K562 (cell line): ENCODE data around the gene FKRP. TPM values are rescaled to one million over a fixed set of nuclear protein-coding genes. Genes with fewer than 3 reads are reported as not detected.

Experiments used
- ATAC-seq: fragments of 200-7000 bp; cut with Tn5 transposase; 3 replicates; pipeline ENCODE4 v1.9.1; 2020; ENCODE audit warnings: moderate library complexity
- BruUV-seq: library from RNA; stranded (reverse); fragments of 400-500 nt; replicated peaks from 2 replicates; lab custom pipeline; 2021; lab: Mats Ljungman, UMichigan
- CTCF ChIA-PET: fragments of 300-600 bp; formaldehyde crosslinking; extraction: SDS; loops from one replicate; lab custom pipeline; 2021; ENCODE audit warnings: low intra/inter-chr PET ratio; lab: Yijun Ruan, JAX
- POLR2A ChIA-PET: fragments of 300-600, 350-650 bp; sonication (Branson Sonifier 250); formaldehyde crosslinking; extraction: SDS; loops from one replicate; lab custom pipeline; 2021; ENCODE audit warnings: antibody characterized with exemption, inconsistent platforms; lab: Yijun Ruan, JAX
- DNase-seq, 4 experiments: peaks; one replicate each; pipeline versions ENCODE4 v3.0.0 to v3.0.0-alpha.2; 2011 to 2018; ENCODE audit warnings: low spot score in 3 of 4, mixed read lengths in 3 of 4; ENCODE audit errors: extremely low read depth in 1 of 4
- FAIRE-seq: peaks from 2 replicates; lab custom pipeline; 2011; peaks lifted over from hg19 to GRCh38; lab: Jason Lieb, UNC
- H2AFZ ChIP-seq: 2 replicates; pipeline ENCODE4 v1.6.0; 2011; ENCODE audit warnings: low read depth, low read length, control low read depth, inconsistent platforms
- H3K27ac ChIP-seq: fragments of 200-600 bp; 3 replicates; pipeline ENCODE4 v1.8.0; 2011; ENCODE audit warnings: low read depth, mild to moderate bottlenecking, control low read depth, inconsistent platforms, low read length, moderate library complexity, mixed read lengths; ENCODE audit errors: extremely low read depth
- H3K27me3 ChIP-seq, 2 experiments: fragments of 300-600 bp in 1 of 2; 2 replicates in 1 of 2; 3 replicates in 1 of 2; pipeline versions ENCODE4 v1.6.0 to v1.8.0; 2011; ENCODE audit warnings: inconsistent platforms in 2 of 2, low read length in 2 of 2, mild to moderate bottlenecking in 1 of 2, mixed read lengths in 1 of 2, moderate library complexity in 1 of 2; ENCODE audit not compliant: control insufficient read depth in 2 of 2, insufficient read depth in 2 of 2
- H3K36me3 ChIP-seq: fragments of 300-600 bp; 3 replicates; pipeline ENCODE4 v1.8.0; 2011; ENCODE audit warnings: mild to moderate bottlenecking, low read length, inconsistent platforms; ENCODE audit not compliant: control insufficient read depth, insufficient read depth
- H3K4me1 ChIP-seq, 2 experiments: fragments of 200-600 bp in 1 of 2; replicated peaks in 1 of 2; 2 replicates in 1 of 2; 3 replicates in 1 of 2; pipeline versions ENCODE4 v1.5.1 to v1.8.0; 2011; ENCODE audit warnings: inconsistent platforms in 2 of 2, low read length in 2 of 2, mild to moderate bottlenecking in 1 of 2, mixed read lengths in 1 of 2, moderate library complexity in 1 of 2; ENCODE audit not compliant: control insufficient read depth in 2 of 2, insufficient read depth in 2 of 2
- H3K4me2 ChIP-seq: 2 replicates; pipeline ENCODE4 v1.6.1; 2011; ENCODE audit warnings: low read length, control low read depth, inconsistent platforms, mixed read lengths; ENCODE audit not compliant: insufficient read depth
- H3K4me3 ChIP-seq: fragments of 200-600 bp; sonication (generic), shearing (Covaris generic); 2 replicates; pipeline ENCODE4 v1.5.1; 2016; ENCODE audit warnings: control low read depth, inconsistent platforms
- H3K79me2 ChIP-seq: fragments of 200-600 bp; 3 replicates; pipeline ENCODE4 v1.8.0; 2011; ENCODE audit warnings: low read length, inconsistent platforms; ENCODE audit not compliant: control insufficient read depth, insufficient read depth
- H3K9ac ChIP-seq, 2 experiments: 2 replicates each; pipeline versions ENCODE4 v1.6.0 to v1.6.1; 2011; ENCODE audit warnings: low read depth in 2 of 2, low read length in 2 of 2, control low read depth in 1 of 2, inconsistent platforms in 1 of 2, mild to moderate bottlenecking in 1 of 2, mixed read lengths in 1 of 2; ENCODE audit not compliant: insufficient read depth in 1 of 2
- H3K9me1 ChIP-seq: one replicate; pipeline ENCODE4 v1.6.0; 2011; ENCODE audit warnings: inconsistent platforms, mild to moderate bottlenecking, low read length, moderate library complexity; ENCODE audit not compliant: control insufficient read depth, insufficient read depth
- H3K9me3 ChIP-seq: replicated peaks from 2 replicates; pipeline ENCODE4 v1.5.1; 2011; ENCODE audit warnings: low read depth, low read length, inconsistent platforms; ENCODE audit not compliant: control insufficient read depth, insufficient read depth
- H4K20me1 ChIP-seq: replicated peaks from 2 replicates; pipeline ENCODE4 v1.6.1; 2011; ENCODE audit warnings: low read length, inconsistent platforms, mixed read lengths; ENCODE audit not compliant: control insufficient read depth, insufficient read depth
- ARID2 ChIP-seq: fragments of 450-650 bp; IDR thresholded peaks from 2 replicates; pipeline ENCODE4 v1.6.1; 2017; ENCODE audit warnings: antibody characterized with exemption, mild to moderate bottlenecking
- ATF1 ChIP-seq, 2 experiments: fragments of 450-650 bp in 1 of 2; IDR thresholded peaks; 2 replicates each; pipeline ENCODE4 v1.6.1; 2016; ENCODE audit warnings: missing compliant biosample characterization in 1 of 2, missing genetic modification characterization in 1 of 2
- BDP1 ChIP-seq: IDR thresholded peaks from 3 replicates; pipeline ENCODE4 v1.6.1; 2011; ENCODE audit not compliant: insufficient read length, insufficient read depth
- CBX8 ChIP-seq: fragments of 200-600 bp; sonication (generic); IDR thresholded peaks from 2 replicates; pipeline ENCODE4 v1.6.1; 2012; ENCODE audit warnings: borderline replicate concordance, mixed run types, low read depth, mild to moderate bottlenecking, moderate library complexity, mixed read lengths, low read length, control low read depth, inconsistent platforms; ENCODE audit not compliant: poor library complexity, severe bottlenecking; ENCODE audit errors: extremely low read depth
- ELF1 ChIP-seq: fragments of 200-800 bp; sonication (Bioruptor generic); IDR thresholded peaks from 2 replicates; pipeline ENCODE4 v1.6.1; 2016; ENCODE audit warnings: missing genetic modification characterization, missing compliant biosample characterization
- JUND ChIP-seq, 2 experiments: IDR thresholded peaks; 2 replicates in 1 of 2; 3 replicates in 1 of 2; pipeline ENCODE4 v1.6.1; 2011; ENCODE audit warnings: borderline replicate concordance in 2 of 2, low read depth in 2 of 2, low read length in 2 of 2, improper control_type of control experiment in 1 of 2, missing biosample characterization in 1 of 2, missing genetic modification characterization in 1 of 2, missing genetic modification reagents in 1 of 2
- MECOM ChIP-seq: fragments of 250-450 bp; sonication (Bioruptor Pico); IDR thresholded peaks from 2 replicates; pipeline ENCODE4 v1.8.0; 2022; ENCODE audit warnings: inconsistent platforms
- POLR2G ChIP-seq: fragments of 200-400 bp; formaldehyde crosslinking; IDR thresholded peaks from 2 replicates; pipeline ENCODE4 v1.6.1; 2017; ENCODE audit warnings: low read depth, mild to moderate bottlenecking, antibody characterized with exemption, low read length, moderate library complexity
- POU5F1 ChIP-seq: fragments of 150-350 bp; IDR thresholded peaks from 2 replicates; pipeline ENCODE4 v1.6.1; 2014; ENCODE audit warnings: borderline replicate concordance, low read length, low read depth, mild to moderate bottlenecking; ENCODE audit not compliant: partially characterized antibody
- RBBP5 ChIP-seq: fragments of 200-600 bp; sonication (generic); IDR thresholded peaks from 2 replicates; pipeline ENCODE4 v1.6.1; 2012; ENCODE audit warnings: borderline replicate concordance, mild to moderate bottlenecking, low read length, control low read depth, inconsistent platforms; ENCODE audit not compliant: insufficient read depth, poor library complexity, severe bottlenecking
- SPI1 ChIP-seq: IDR thresholded peaks from 2 replicates; pipeline ENCODE4 v1.6.1; 2011; ENCODE audit warnings: low read depth, low read length, control low read depth, borderline replicate concordance
- SUPT5H ChIP-seq: fragments of 450-650 bp; IDR thresholded peaks from 2 replicates; pipeline ENCODE4 v1.6.1; 2016
- YY1 ChIP-seq, 3 experiments: IDR thresholded peaks; 2 replicates each; pipeline ENCODE4 v1.6.1; 2011; ENCODE audit warnings: low read length in 2 of 3, mild to moderate bottlenecking in 2 of 3, moderate library complexity in 2 of 3, borderline replicate concordance in 1 of 3, control low read depth in 1 of 3, low read depth in 1 of 3; ENCODE audit not compliant: insufficient read depth in 3 of 3, insufficient replicate concordance in 2 of 3, control insufficient read depth in 1 of 3, insufficient read length in 1 of 3; ENCODE audit errors: extremely low read depth in 1 of 3
- ZNF589 ChIP-seq: fragments of 200-800 bp; sonication (Bioruptor generic); IDR thresholded peaks from 2 replicates; pipeline ENCODE4 v1.6.1; 2016; ENCODE audit warnings: low read depth, missing genetic modification characterization, missing compliant biosample characterization
- WGBS: fragments of 100-300 bp; shearing (Covaris generic); methylation state at CpG from one replicate; pipeline ENCODE4 v1.1.6; 2016; ENCODE audit warnings: low coverage, mixed read lengths; ENCODE audit not compliant: insufficient coverage; ENCODE audit errors: missing lambda C conversion rate; 5-methylcytosine and 5-hydroxymethylcytosine counted together
- in situ Hi-C: fragments of 300-500 bp; cut with MboI; formaldehyde crosslinking; loops from 4 replicates; pipeline ENCODE4 v1.15.0; 2018; ENCODE audit warnings: inconsistent platforms, mixed read lengths
- intact Hi-C: fragments of 100-400 bp; cut with micrococcal nuclease; formaldehyde crosslinking; loops from 2 replicates; pipeline ENCODE4 v1.14.2; 2022
- polyA plus RNA-seq, 8 experiments: library from polyadenylated mRNA; depleted of rRNA in 4 of 8; stranded (reverse) in 5 of 8; unstranded in 3 of 8; fragments of >200 nt; fragmentation: Nextera tagmentation in 2 of 8; fragmentation: Illumina TruSeq in 1 of 8; extraction: Ambion mirVana in 2 of 8; extraction: Trizol in 1 of 8; gene quantifications; 2 replicates each; pipeline versions ENCODE4 v1.2.1 to v1.2.3, GENCODE V29; 2011 to 2014; ENCODE audit warnings: inconsistent platforms in 1 of 8, missing spikeins in 1 of 8
- total RNA-seq, 7 experiments: library from RNA; depleted of rRNA in 6 of 7; stranded (reverse); fragments of >200 nt in 6 of 7; fragmentation: Illumina TruSeq in 2 of 7; extraction: Trizol in 2 of 7; gene quantifications; 2 replicates each; pipeline versions ENCODE4 v1.2.1 to v1.2.3, GENCODE V29; 2011 to 2021; ENCODE audit warnings: low replicate concordance in 1 of 7
- TF ChIP-seq, protein P1 (sequence below), 3 experiments: fragments of 200-800 bp in 1 of 3; sonication (Bioruptor generic) in 1 of 3; sonication (generic) in 1 of 3; formaldehyde crosslinking in 1 of 3; IDR thresholded peaks; 2 replicates each; pipeline versions ENCODE4 v1.6.1 to v1.8.0; 2016 to 2022; ENCODE audit warnings: mild to moderate bottlenecking in 2 of 3, missing compliant biosample characterization in 2 of 3, missing genetic modification characterization in 2 of 3, missing genetic modification reagents in 1 of 3
- TF ChIP-seq, protein P2 (sequence below): sonication (generic); formaldehyde crosslinking; IDR thresholded peaks from 2 replicates; pipeline ENCODE4 v1.9.0; 2022; ENCODE audit warnings: mild to moderate bottlenecking, missing genetic modification reagents

FKRP gene
- total and polyA plus RNA-seq, 9 of the 15 experiments (the other 6 are each of a cell fraction or from before 2014, with no cell fraction given) = 0.68 to 16.1 (median 6.5) TPM

DNA sequence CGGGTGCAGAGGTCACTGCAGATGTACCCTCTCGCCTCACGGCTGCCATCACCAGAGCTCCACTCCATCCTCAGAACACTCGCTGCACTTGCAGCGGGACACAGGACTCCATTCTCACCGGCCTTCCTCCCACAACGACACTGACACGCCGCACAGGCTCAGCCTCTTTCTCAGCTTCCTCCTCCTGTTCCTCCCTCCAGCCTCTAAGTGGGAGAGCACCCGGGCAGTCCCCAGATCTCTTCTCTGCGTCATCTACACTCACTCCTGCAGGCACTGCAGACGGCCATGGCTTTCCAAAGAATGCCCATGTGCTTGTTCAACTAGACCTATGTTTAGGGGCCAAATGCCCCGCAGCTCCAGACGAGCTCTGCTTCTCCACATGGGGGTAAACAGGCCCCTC is 14.3 kb upstream of the FKRP start (continued):
- TF ChIP-seq SPI1 (peak; percentile 15; the same call in 1 of the 2 replicates), RBBP5 (peak; percentile 46), ELF1 (no peak), JUND (IDR thresholded peaks at IDR 0.05; ENCODE audit: borderline replicate concordance, low read depth, low read length) (no peak), JUND (tag; IDR thresholded peaks at IDR 0.05; ENCODE audit: borderline replicate concordance, low read depth, low read length) (no peak), ATF1 (CRISPR knock-in tag; IDR thresholded peaks at IDR 0.05) (no peak), ATF1 (tag; IDR thresholded peaks at IDR 0.05) (no peak)
- TF ChIP-seq, protein P1, sequence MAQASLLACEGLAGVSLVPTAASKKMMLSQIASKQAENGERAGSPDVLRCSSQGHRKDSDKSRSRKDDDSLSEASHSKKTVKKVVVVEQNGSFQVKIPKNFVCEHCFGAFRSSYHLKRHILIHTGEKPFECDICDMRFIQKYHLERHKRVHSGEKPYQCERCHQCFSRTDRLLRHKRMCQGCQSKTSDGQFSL (CRISPR knock-in tag; IDR thresholded peaks at IDR 0.05) = 0 out of 2 replicates have a peak, but pooled peaks have one; percentile 34
- TF ChIP-seq, protein P1 (tag; IDR thresholded peaks at IDR 0.05) = no peak

DNA sequence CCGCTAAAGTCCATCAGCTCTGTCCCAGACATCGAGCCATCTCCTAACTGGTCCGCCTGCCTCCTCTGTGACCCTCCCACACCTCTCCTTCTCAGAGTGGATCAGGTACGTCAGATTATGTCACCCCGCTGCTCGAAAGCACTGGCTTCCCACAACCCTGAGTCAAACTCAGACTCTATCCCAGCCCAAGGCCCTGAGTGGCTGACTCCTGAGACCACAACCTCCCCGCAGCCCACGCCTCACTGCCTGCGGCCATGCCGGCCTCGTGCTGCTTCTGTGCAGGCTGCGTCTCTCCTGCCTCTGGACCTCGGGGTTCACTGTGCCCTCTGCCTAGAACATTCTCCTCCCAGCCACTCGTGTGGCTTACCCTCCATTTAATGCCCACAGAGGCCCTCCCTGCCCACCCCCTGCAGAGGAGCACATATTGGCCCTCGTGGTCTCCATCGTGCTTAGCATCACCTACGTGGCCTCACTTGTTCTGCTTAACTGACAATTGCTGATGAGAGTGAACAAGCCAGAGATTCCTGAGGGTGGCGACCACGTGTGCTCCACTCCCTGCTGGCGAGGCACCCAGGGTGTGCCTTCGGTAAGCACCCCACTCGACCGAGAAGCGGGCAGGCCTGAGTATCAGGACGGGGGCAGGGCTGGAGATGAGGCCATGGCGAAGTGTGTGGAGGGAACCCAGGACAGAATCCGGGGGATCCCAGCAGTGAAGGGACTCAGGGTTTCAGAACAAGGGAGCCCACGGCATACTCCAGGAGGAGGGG is 13.5 kb upstream of the FKRP start:
- no peak for FAIRE-seq
- no peak for ATAC-seq
- DNase-seq = peak in 1 of 4 experiments; percentile 21
- H3K9me3 ChIP-seq = no peaks in the 10 kb centered on the region
- H4K20me1 ChIP-seq = peaks cover 46% of the 10 kb centered on the region
- H3K27me3 ChIP-seq = no peaks in the 10 kb centered on the region
- intact Hi-C loops = no loop called here
- ChIA-PET CTCF (no interaction called here), POLR2A (interaction anchor here (0.6 to 2.0 kb wide), 3 partner anchors 9 to 98 kb away, joined by 3 to 10 read pairs (median 3); no protein-coding TSS in a partner anchor)
- H3K27ac ChIP-seq = peak overlapping the region; percentile 75; the same call in 2 of the 3 replicates
- 0 out of 2 replicates have a peak overlapping the region, but pooled peaks have one; percentile 68 for H3K4me2 ChIP-seq
- no TSS peak for BruUV-seq
- no peak overlapping the region for H2AFZ ChIP-seq
- H3K9ac ChIP-seq = peak overlapping the region in 1 of 2 experiments; percentile 67; a peak in 2 of 4 replicates
- H3K9me1 ChIP-seq = peaks cover 8% of the 10 kb centered on the region
- in situ Hi-C loops = no loop called here
- WGBS = 85% methylated on average over 28 of the region's 28 CpGs
- H3K36me3 ChIP-seq = peaks cover 86% of the 10 kb centered on the region
- peaks cover 40 to 76% of the 10 kb centered on the region in 2 experiments for H3K4me1 ChIP-seq
- H3K4me3 ChIP-seq = no peak overlapping the region
- H3K79me2 ChIP-seq = peaks cover 68% of the 10 kb centered on the region
- TF ChIP-seq POLR2G (peak; percentile 28; the same call in 1 of the 2 replicates), YY1 (IDR thresholded peaks at IDR 0.05; ENCODE audit: borderline replicate concordance in 1 of 3, control insufficient read depth in 1 of 3, extremely low read depth in 1 of 3, insufficient read depth in 3 of 3, insufficient read length in 1 of 3, insufficient replicate concordance in 2 of 3, low read depth in 1 of 3, low read length in 2 of 3) (peak in 1 of 3 experiments; percentile 3), BDP1 (no peak), POU5F1 (no peak), ZNF589 (no peak), MECOM (CRISPR knock-in tag) (no peak), CBX8 (no peak), ARID2 (no peak), SUPT5H (0 out of 2 replicates have a peak, but pooled peaks have one; percentile 30)
- TF ChIP-seq, protein P2, sequence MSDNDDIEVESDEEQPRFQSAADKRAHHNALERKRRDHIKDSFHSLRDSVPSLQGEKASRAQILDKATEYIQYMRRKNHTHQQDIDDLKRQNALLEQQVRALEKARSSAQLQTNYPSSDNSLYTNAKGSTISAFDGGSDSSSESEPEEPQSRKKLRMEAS (CRISPR knock-in tag) = peak; percentile 67
